T follicular helper cell (primary cell): Measurements from ENCODE around the gene TEAD1.

Experiments
- DNase-seq: peaks from one replicate; pipeline ENCODE4 v3.0.0-alpha.2; 2020; ENCODE audit warnings: low read depth

The TEAD1 gene

DNA sequence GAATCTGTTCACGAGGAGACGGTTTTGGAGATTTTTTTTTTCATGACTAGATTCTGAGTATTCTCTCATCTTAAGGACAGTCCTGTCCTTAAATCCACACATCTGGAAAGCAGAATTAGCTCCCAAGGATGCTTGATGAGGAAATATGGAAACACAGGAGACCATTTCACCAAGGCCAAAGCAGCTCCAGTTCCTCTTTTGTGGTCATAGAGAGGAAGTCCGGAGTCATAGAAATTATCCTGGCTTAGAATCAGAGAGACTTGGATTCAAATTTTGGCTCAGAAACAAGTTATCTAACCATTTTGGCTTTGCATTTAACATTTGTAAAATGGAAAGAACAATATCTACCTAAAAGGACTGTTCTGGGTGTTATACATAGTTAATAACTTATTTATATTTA lies 7.3 kb upstream of the TEAD1 start:
- no peak for DNase-seq

DNA sequence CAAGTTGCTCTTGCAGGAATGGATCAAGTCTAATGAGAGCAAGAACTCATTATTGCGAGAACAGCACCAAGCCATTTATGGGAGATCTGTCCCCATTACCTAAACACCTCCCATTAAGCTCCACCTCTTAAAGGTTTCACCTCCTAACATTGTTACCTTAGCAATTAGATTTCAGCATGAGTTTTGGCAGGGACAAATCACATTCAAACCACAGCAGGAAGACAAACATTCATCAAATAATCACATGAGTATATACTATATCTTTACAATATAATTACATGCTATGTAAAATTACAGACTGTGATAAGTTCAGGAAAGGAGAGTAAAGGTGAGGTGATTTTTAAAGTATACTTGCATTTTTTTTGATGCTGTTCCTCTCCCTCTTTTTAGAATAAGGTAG lies 6.6 kb upstream of the TEAD1 start:
- DNase-seq: no peak

DNA sequence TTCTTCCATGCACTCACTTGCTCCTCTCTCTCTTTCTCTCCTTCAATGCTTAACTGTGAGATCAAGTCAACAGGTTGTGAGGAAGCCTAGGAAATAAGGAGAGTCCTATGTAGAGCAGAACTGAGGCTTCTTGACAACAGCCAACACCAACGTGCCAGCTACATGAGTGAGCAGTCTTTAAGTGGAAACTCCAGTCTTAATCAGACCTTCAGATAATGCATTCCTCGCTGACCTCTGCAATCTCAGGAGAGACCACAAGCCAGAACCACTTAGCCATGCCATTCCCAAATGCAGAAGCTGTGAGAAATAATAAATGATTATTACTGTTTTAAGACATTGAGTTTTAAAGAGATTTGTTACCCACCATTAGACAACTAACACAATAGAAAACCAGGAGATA lies 6.1 kb upstream of the TEAD1 start:
- DNase-seq: no peak

DNA sequence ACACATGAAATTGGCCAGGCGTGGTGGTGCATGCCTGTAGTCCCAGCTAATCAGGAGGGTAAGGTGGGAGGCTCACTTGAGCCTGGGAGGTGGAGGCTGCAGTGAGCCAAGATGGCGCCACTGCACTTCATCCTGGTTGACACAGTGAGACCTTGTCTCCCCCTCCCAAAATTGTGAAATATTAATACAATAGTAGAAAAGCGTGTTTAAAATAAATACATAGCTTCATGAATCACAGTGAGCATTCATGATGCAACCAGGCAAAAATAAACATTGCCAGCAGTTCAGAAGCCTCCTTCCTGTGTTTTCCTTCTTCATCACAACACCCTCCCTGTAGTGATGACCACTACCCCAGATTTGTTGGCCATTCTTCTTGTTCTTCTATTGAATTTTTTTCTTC lies 4.3 kb upstream of the TEAD1 start:
- DNase-seq: no peak

DNA sequence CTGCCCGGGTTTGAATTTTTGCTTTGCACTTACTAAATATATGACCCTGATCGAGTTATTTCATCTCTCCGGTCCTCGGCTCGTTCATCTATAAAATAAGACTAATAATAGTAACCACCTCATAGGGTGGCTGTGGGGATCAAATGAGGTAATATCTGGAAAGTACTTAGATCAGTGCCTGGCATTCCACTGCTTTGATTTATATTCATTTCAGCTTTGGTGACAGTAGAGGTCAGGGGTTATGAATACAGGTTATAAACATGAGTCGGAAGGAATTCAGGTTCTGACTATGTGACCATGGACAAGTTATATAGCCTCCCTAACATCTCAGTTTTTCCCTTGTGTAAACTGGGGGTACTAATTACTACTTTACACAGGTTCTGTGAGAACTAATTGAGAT lies 2.9 kb upstream of the TEAD1 start:
- DNase-seq: no peak

DNA sequence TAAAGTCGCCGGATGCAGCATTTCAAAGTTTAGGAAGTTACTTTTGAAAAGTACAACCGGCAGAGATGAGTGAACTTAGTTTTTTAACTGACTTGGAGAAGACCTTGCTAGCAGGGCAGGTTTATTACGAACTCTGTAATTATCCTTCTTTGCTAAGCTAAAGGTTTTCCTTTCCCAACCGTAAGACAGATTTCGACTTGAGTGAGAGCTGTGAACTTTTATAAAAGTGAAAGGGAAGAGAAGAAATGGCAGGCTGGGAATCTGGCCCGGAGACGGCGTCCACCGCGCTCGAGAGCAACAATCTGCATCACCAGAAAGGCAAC lies 659 bp upstream of the TEAD1 start:
- no peak for DNase-seq

DNA sequence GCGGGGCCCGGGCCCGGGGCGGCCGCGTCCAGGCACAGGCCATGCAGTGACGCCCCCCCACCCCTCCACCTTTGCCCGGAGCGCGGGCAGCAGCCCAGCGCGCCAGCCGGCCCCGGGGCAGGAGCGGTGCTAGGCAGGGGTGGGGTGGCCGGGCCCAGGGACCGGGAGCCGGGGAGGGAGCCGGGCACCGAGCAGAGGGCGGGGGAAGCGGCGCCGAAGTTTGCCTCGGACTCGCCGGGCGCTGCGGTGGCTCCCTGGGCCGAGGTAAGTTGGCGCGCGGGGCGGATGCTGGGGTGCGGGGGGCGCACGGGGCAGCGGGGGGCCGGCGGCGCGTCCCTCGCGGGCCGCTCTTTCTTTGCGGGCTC lies 332 bp downstream of the TEAD1 start:
- no peak for DNase-seq

DNA sequence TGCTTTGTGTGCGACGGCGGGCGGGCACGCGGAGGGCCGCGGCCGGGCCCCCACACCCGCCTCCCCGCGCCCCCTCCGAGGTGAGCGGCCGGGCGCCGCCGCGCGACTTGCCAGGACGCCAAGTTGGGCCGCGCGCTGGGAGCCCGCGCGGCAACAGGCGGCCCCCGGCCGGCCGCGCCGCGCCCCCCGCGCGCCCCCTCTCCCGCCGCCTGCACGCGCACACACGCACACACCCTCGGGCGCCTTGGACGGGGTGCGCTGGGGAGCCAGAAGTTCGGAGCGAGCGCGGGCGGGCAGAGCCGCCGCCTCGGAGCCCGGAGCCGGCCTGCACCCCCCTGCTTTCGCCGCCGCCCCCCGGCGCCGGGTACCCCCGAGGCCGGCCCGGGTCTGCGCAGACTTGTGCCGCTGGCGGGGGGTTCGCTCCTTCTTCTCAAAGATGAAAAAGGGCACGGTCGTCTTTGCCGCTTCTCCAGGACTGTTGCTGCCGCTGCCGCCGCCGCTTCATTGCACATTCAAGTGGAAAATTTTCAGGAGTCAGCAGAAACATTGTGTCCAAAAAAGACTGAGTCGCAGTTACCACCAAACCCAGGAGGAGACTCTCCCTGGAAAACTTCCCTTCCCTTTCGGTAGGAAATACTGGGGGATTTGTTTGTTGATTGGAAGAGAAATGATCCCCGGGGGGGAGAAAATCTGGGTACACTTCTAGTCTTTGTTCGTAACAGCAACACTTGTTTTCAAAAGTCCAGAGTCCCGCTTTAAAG lies 895 bp downstream of the TEAD1 start:
- no peak for DNase-seq

DNA sequence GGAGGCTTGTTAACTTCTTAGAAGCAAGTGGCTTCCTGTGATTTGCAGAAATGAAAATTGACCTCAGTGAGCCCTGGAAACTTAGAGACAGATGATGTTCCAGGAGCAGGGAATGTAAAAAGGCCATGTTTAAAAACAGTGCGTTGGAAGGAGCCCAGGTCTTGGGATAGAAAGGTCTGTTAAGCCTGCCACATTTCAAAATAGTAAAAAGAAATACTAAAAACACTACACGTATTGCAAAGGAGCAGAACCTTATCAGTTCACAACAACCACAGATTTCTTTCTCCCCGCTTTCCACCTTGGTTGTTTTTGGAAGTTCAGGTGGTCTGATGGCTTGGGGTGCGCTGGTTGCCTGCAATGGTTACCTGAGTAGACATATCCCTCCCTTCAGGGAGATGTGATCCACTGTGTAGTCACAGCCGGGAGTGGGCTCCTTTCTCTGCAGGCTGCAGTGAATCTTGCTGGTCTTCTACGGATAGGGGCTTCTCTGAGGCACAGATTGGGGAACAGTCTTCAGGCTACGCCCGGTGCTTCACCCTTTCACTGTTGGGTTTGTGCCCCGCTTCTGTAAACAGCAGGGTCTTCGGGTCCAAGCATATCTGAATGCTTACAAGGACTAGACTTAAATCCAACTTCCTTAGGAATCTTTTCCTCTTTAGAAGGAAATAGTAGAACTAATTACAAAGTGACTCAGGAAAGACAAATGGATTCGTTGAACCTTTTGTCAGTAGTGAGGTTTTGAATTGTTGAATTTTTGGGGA lies 1.9 kb downstream of the TEAD1 start:
- no peak for DNase-seq

DNA sequence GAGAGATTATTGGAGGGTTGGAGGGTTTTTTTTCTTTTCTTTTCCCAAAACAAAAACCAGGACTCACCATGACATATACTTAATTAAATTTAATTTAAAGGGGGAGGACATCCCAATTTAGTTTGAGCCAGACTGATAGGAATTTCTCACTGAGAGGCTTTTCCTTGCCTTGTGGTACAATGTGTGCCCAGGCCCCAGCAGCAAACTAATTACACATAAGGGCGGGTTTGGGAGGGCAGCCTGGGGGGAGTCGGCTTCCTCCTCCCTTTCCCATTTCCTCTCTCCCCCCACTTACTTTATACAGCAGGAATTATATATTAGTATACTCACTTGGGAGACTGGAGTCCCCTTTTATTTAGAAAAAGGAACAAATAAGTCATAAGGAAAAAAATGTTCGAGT lies 2.9 kb downstream of the TEAD1 start:
- no peak for DNase-seq

DNA sequence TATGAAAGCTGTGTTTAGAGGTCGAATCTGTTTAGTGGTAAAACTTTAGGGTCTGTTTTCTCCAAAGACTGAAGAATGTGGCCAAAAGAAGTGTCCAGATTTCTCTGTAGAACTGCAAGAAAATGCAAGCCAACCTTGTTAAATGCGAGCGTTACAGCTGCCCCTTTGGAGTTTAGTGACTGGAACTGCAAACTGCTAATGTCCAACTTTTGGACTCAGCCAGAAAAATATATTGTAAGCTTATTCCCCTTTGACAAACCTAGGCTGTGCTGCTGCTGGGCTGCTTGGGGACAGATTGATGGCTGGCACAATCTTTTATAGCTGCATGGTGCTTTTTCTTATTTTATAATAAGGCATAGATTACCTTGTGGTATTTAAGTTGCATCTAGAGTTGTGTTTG lies 3.9 kb downstream of the TEAD1 start:
- DNase-seq: no peak

DNA sequence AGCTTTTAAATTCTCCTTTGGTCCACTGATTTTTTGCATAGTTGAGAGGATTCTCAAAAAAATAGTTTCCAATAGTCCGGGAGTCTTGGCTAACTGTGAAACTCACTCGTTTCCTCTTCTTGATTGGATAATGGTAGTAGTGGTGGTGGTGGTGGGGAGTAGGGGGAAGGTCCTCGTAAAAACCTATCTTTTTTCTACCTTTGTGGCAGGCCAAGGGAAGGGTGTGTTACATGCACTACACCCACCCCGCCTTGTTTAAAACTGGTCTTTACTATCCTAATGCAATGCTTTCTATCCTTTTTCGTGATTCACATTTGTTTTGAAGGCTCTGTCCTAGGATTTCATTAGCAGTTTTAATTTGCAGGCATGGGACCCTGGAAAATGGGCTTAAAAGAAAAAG lies 4.8 kb downstream of the TEAD1 start:
- no peak for DNase-seq

DNA sequence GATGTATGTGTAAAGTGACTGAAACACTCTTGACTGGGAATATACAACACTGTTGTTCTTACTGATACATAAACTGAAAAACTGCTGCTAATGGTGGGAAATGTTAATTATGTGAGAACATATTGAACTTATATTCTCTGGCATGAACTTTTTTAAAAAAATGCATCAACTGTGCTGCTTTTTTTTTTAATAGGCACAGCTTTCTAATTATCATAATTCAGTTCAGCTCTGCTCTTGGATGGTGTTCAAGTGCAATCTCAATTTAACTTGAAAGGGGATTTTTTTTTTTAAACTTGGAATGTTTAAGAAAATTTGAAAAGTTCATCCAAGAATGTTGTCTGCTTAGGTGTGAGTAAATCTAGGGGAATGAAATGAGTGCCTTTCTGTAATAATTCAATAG lies 5.2 kb downstream of the TEAD1 start:
- DNase-seq: no peak

DNA sequence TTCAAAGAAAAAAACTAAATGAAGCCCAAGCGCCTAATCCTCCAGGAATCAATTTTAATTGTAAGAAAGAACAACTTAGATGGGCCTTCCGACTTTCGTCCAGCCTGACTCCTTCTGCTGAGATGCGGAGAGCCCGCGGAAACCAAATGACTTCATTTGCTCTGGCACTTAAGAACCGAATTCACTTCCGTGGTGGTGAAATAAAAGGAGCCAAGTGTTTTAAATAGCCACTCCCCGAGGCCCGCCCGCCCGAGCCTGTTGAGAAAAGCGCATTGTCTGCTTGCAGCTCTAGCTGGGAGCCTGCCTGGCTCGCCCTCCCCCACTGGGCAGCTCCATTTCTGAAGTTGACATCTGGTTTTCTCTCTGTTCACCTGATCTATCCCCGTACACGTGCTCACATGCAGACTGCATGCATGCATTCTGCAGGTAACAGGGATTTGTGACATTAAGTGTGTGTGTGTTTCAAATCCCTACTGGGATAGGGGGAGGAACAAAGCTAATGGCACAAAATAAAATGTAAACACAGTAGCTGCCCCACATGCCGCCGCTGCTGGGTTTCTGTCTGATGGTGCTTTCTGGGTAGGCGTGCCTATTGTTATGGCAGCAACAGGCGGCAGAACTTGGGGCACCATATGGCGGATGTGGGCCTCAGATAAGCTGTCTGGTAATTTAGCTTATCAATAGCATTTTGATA lies 6.2 kb downstream of the TEAD1 start:
- no peak for DNase-seq

DNA sequence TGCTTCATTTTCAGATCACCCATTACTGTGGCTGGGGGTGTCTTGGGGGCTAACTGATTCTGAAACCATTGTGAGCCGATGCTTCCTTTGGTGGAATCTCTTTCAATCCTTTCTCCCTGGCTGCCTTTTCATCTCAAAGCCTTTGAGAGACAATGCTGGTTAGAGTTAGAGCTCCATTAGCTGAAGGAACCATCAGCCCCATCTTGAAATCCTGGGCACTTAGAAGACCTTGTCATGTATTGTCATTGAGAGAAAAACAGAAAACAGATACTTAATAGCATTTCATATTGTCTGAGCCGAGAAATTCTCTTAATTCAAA lies 6.7 kb downstream of the TEAD1 start:
- DNase-seq: no peak

DNA sequence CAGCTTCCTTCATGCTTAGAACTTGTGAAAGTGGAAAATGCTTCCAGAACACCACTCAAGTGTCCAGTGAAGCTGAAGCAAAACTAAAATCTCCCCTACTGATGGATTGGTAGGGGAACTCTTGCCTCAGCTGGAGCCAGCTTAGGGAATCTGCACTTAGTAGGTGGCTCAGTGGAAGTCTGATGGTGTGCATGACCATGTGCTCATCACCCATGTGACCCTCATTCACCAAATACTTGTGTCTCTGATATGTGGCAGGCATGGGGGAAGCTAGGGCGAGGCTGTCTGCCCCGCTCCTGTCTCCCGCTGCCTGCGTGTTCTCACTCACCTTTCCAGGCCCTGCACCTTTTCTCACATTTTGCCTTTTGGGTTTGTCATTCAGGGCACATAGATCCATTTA lies 7.2 kb downstream of the TEAD1 start:
- no peak for DNase-seq

DNA sequence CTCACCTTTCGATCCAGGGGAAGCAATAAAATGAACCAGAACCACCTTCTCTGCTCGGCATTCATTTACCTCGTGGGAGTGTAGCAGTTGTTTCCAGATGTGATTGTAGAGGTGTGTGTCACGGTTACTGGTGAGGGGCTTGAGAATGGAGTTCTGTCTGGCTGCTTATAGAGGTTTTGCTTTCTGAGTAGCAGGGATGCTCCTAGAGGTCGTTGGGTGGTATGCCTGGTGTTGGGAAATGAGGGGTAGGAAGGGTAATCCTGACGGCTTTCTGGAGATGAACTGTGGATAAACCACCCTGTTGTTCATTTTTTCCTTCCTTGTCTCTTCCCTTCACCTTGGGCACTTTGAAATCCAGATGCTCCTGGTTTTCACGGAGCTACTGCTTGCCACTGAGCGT lies 8.1 kb downstream of the TEAD1 start:
- no peak for DNase-seq

DNA sequence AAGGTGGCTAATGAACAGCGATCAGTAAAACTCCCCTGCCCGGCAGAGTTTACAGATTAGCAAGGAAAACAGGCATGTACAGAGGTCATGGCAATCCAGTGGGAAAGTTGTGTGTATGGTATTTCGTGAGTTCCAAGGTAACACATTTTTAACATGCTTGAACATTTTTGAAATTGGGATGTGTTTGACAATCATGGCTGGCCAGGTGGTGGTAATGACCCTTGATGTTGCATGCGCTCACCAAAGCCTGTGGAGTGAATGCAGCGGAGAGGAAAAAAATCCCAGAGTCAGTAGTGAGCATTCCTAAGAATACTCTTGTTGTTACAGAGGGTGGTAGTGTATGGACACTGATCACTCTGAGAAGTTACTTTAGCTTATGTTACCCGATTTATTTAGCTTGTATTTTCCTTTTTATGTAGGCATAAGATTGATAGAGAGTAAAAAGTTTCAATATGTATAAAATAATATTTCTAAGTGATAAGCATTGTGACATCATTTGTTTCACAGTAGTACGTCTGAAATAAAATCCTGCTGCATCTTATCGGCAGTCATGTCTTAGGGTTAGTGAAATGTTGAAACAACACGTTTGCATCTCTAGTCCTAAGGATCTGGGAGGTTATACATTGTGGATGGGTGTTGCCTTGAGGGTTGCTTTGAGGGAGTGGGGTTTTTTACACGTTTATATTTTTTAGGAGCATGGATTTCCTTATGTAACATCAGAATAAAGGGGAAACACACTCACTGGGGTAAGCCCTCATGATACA lies 8.7 kb downstream of the TEAD1 start:
- no peak for DNase-seq

DNA sequence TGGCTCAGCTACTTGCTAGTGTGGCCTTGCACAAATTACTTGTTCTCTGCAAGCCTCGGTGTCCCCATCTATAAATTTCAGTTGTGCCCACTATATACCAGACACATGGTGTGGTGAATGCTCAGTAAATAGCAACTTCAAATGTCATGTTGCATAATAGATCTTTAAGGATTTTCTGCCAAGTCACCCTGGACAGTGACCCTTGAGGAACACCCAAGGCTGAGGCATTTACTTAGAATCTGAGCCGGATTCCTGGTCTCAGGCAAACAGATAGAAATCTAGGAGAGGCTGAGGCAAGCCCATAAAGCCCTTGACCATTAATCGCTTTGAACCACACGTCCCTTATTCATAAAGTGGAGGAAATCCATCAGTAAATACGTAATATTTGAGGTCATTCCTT lies 9.7 kb downstream of the TEAD1 start:
- no peak for DNase-seq

DNA sequence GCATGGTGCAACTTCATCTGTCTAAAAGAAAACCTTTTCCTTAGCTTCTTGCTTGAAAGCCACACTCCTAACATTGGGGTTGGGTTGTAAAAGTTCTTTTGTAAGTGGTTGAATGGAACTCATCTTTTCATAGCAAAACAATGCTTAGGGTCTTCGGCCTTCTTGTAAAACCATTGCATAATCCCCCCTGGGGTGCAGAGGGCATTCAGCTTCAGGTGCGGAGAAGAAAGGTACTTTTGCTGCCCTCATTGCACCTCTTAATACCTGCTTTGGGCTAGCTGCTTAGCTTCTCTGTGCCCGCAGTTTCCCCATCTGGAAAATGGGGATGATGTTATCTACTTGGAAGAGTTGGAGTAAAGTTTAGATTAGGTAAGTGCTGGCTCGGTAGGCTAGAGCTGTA lies 10.1 kb downstream of the TEAD1 start:
- no peak for DNase-seq

DNA sequence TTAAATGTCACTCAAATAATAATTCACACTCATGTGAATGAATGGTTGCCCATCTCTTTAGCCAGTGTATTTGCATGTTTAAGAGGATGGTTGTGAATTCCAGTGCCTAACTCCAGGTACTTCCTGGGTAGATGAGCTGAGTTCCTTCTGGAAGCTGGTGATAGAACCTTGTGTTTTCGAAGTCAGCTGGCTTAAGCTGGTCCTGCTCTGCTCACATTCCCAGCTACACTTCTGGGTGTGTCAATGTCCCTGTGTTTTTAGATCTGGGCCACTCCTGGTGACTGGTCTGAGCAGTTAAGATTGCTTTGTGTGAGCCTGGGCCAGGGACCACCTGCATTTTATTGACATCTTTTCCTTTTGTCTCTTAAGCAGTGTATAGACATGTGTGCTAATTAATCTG lies 10.6 kb downstream of the TEAD1 start:
- no peak for DNase-seq

DNA sequence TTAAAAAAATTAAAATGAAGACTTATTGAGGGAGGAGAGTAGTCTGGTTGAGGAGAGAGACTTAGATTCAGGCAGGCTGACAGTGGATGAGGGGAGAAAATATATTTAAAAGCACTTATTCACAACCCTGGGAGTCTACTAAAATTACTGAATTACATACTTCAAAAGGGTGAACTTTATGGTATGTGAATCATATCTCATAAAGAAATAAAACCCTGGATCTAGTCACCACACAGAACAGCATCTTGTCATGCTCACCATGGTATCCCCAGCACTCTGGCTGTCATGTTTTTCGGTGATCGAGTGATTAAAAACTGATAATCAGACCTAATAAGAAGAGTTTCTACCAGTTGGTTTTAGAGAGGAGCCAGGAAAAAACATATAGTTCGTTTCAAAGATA lies 11.0 kb downstream of the TEAD1 start:
- DNase-seq: no peak
